H1 (cell line): Measurements from ENCODE around the gene MTURN. TPM values are rescaled to one million over a fixed set of nuclear protein-coding genes. Genes with fewer than 3 reads are reported as not detected.

Experiments used
- CTCF ChIA-PET: fragments of 300-600 bp; sonication (Branson Sonifier 250); formaldehyde crosslinking; loops from one replicate; lab custom pipeline; 2021; ENCODE audit not compliant: partially characterized antibody; lab: Charles Lee
- POLR2A ChIA-PET: fragments of 300-600 bp; sonication (Branson Sonifier 250); formaldehyde crosslinking; loops from one replicate; lab custom pipeline; 2021; ENCODE audit warnings: inconsistent platforms; ENCODE audit not compliant: partially characterized antibody; lab: Charles Lee
- DNase-seq, 2 experiments: peaks; one replicate each; pipeline versions ENCODE4 v3.0.0 to v3.0.0-alpha.2; 2010 to 2022; ENCODE audit warnings: low spot score in 2 of 2, low read depth in 1 of 2, mixed read lengths in 1 of 2
- FAIRE-seq: peaks from 2 replicates; lab custom pipeline; 2011; peaks lifted over from hg19 to GRCh38; lab: Jason Lieb, UNC
- H2AFZ ChIP-seq: 2 replicates; pipeline ENCODE4 v1.8.1; 2012; ENCODE audit warnings: low read length, inconsistent platforms
- H2AK5ac ChIP-seq: 2 replicates; pipeline ENCODE4 v1.6.1; 2013; ENCODE audit warnings: low read depth, low read length
- H2BK120ac ChIP-seq: replicated peaks from 2 replicates; pipeline ENCODE3; 2013; ENCODE audit warnings: low read depth, low read length, inconsistent platforms
- H2BK12ac ChIP-seq: 2 replicates; pipeline ENCODE4 v1.6.1; 2013; ENCODE audit warnings: low read depth, low read length
- H2BK15ac ChIP-seq: 2 replicates; pipeline ENCODE4 v1.6.1; 2013; ENCODE audit warnings: low read length
- H2BK20ac ChIP-seq: 2 replicates; pipeline ENCODE4 v1.6.1; 2013; ENCODE audit warnings: low read length
- H2BK5ac ChIP-seq: 2 replicates; pipeline ENCODE4 v1.6.1; 2013; ENCODE audit warnings: low read depth, low read length
- H3K14ac ChIP-seq: 2 replicates; pipeline ENCODE4 v1.6.1; 2013; ENCODE audit warnings: inconsistent platforms; ENCODE audit not compliant: insufficient read length
- H3K18ac ChIP-seq: 2 replicates; pipeline ENCODE4 v1.6.1; 2013; ENCODE audit warnings: low read length; ENCODE audit errors: extremely low read depth
- H3K23ac ChIP-seq: 2 replicates; pipeline ENCODE4 v1.6.1; 2013; ENCODE audit warnings: inconsistent platforms; ENCODE audit not compliant: insufficient read length
- H3K23me2 ChIP-seq: 2 replicates; pipeline ENCODE4 v1.6.1; 2013; ENCODE audit warnings: low read depth, low read length
- H3K27ac ChIP-seq: 2 replicates; pipeline ENCODE4 v1.6.1; 2011; ENCODE audit warnings: low read depth, low read length, inconsistent platforms
- H3K27me3 ChIP-seq, 4 experiments: replicated peaks in 1 of 4; 1 replicate in 1 of 4; 2 replicates in 3 of 4; pipeline versions ENCODE4 v1.6.1 to v1.8.1; 2011 to 2013; ENCODE audit warnings: low read length in 3 of 4, mild to moderate bottlenecking in 3 of 4, inconsistent platforms in 2 of 4, mixed read lengths in 2 of 4, moderate library complexity in 1 of 4; ENCODE audit not compliant: control insufficient read depth in 3 of 4, insufficient read depth in 3 of 4; ENCODE audit errors: extremely low read depth in 1 of 4
- H3K36me3 ChIP-seq, 4 experiments: 2 replicates each; pipeline versions ENCODE4 v1.6.1 to v1.8.1; 2011 to 2013; ENCODE audit warnings: mild to moderate bottlenecking in 4 of 4, low read length in 3 of 4, moderate library complexity in 2 of 4, control low read depth in 1 of 4, inconsistent platforms in 1 of 4; ENCODE audit not compliant: insufficient read depth in 4 of 4, control insufficient read depth in 2 of 4
- H3K4ac ChIP-seq: replicated peaks from 2 replicates; pipeline ENCODE3; 2013; ENCODE audit warnings: low read length, low read depth, mixed read lengths, inconsistent platforms; ENCODE audit not compliant: insufficient read length
- H3K4me1 ChIP-seq, 4 experiments: replicated peaks in 1 of 4; 1 replicate in 1 of 4; 2 replicates in 3 of 4; pipeline versions ENCODE4 v1.6.1 to v1.8.1; 2011 to 2013; ENCODE audit warnings: low read length in 3 of 4, inconsistent platforms in 2 of 4, mixed read lengths in 1 of 4; ENCODE audit not compliant: insufficient read depth in 4 of 4, control insufficient read depth in 3 of 4
- H3K4me2 ChIP-seq, 2 experiments: 2 replicates each; pipeline versions ENCODE4 v1.6.1 to v1.8.1; 2011 to 2013; ENCODE audit warnings: low read depth in 2 of 2, low read length in 2 of 2, control low read depth in 1 of 2, inconsistent platforms in 1 of 2, mild to moderate bottlenecking in 1 of 2; ENCODE audit not compliant: insufficient read depth in 1 of 2
- H3K4me3 ChIP-seq, 4 experiments: fragments of 200-600, 300-600 bp in 1 of 4; sonication (generic), shearing (Covaris generic), sonication (Bioruptor Twin) in 1 of 4; 2 replicates each; pipeline versions ENCODE4 v1.5.1 to v1.8.1; 2011 to 2016; ENCODE audit warnings: low read length in 4 of 4, low read depth in 3 of 4, control low read depth in 2 of 4, inconsistent platforms in 2 of 4, mild to moderate bottlenecking in 2 of 4, mixed read lengths in 1 of 4, moderate library complexity in 1 of 4; ENCODE audit not compliant: insufficient read depth in 2 of 4; ENCODE audit errors: extremely low read depth in 1 of 4
- H3K56ac ChIP-seq: replicated peaks from 2 replicates; pipeline ENCODE3; 2013; ENCODE audit warnings: low read depth, mild to moderate bottlenecking, mixed read lengths, low read length, inconsistent platforms; ENCODE audit not compliant: insufficient read length
- H3K79me1 ChIP-seq: 2 replicates; pipeline ENCODE4 v1.6.1; 2013; ENCODE audit warnings: low read depth, low read length, control low read depth
- H3K79me2 ChIP-seq, 2 experiments: 2 replicates each; pipeline versions ENCODE4 v1.6.1 to v1.8.1; 2012 to 2013; ENCODE audit warnings: low read length in 2 of 2, mild to moderate bottlenecking in 2 of 2, inconsistent platforms in 1 of 2; ENCODE audit not compliant: insufficient read depth in 2 of 2, control insufficient read depth in 1 of 2
- H3K9ac ChIP-seq, 4 experiments: replicated peaks in 1 of 4; 1 replicate in 1 of 4; 2 replicates in 3 of 4; pipeline versions ENCODE4 v1.6.1 to v1.8.1; 2011 to 2013; ENCODE audit warnings: low read depth in 3 of 4, low read length in 3 of 4, control low read depth in 2 of 4, mild to moderate bottlenecking in 2 of 4, moderate library complexity in 2 of 4, inconsistent platforms in 1 of 4; ENCODE audit errors: extremely low read depth in 1 of 4
- H3K9me3 ChIP-seq, 2 experiments: 2 replicates each; pipeline versions ENCODE4 v1.6.1 to v1.8.1; 2012 to 2013; ENCODE audit warnings: mild to moderate bottlenecking in 2 of 2, moderate library complexity in 2 of 2, control low read depth in 1 of 2, inconsistent platforms in 1 of 2, low read depth in 1 of 2, low read length in 1 of 2, mixed read lengths in 1 of 2; ENCODE audit not compliant: insufficient read depth in 2 of 2
- H4K20me1 ChIP-seq, 2 experiments: replicated peaks in 1 of 2; 2 replicates each; pipeline versions ENCODE3 to v1.8.1; 2011 to 2013; ENCODE audit warnings: inconsistent platforms in 2 of 2, low read length in 2 of 2, mild to moderate bottlenecking in 1 of 2; ENCODE audit not compliant: insufficient read depth in 2 of 2, control insufficient read depth in 1 of 2
- H4K5ac ChIP-seq: 2 replicates; pipeline ENCODE4 v1.6.1; 2013; ENCODE audit warnings: low read length, low read depth, mixed read lengths, inconsistent platforms; ENCODE audit not compliant: insufficient read length
- H4K8ac ChIP-seq: 2 replicates; pipeline ENCODE4 v1.8.0; 2013; ENCODE audit warnings: mild to moderate bottlenecking, moderate library complexity, low read length, inconsistent platforms; ENCODE audit not compliant: insufficient read depth; ENCODE audit errors: extremely low read depth
- H4K91ac ChIP-seq: replicated peaks from 2 replicates; pipeline ENCODE3; 2013; ENCODE audit warnings: low read length, mixed read lengths, inconsistent platforms; ENCODE audit not compliant: insufficient read length
- WGBS, 2 experiments: shearing (Covaris generic) in 1 of 2; methylation state at CpG; one replicate each; pipeline versions ENCODE4 v1.1.6 to v1.1.7; 2013 to 2015; ENCODE audit warnings: low lambda C conversion rate in 2 of 2, mixed read lengths in 2 of 2, inconsistent platforms in 1 of 2, low coverage in 1 of 2, missing lambda C conversion rate in 1 of 2; ENCODE audit not compliant: insufficient replicate concordance in 2 of 2, insufficient coverage in 1 of 2, insufficient read length in 1 of 2; ENCODE audit errors: extremely low coverage in 1 of 2, missing lambda C conversion rate in 1 of 2; 5-methylcytosine and 5-hydroxymethylcytosine counted together
- polyA plus RNA-seq, 7 experiments: library from polyadenylated mRNA; depleted of rRNA in 3 of 7; stranded (reverse) in 5 of 7; unstranded in 2 of 7; fragments of >200 nt in 5 of 7; fragments of 200-250 nt in 2 of 7; gene quantifications; 1 replicate in 5 of 7; 2 replicates in 1 of 7; 4 replicates in 1 of 7; pipeline versions ENCODE4 v1.2.1 to v1.2.3, GENCODE V29; 2011 to 2013; ENCODE audit warnings: missing spikeins in 2 of 7, mixed read lengths in 2 of 7
- total RNA-seq: library from RNA; stranded (reverse); fragmentation: NEBNext Ultra II Directional; extraction: Animal tissue kit (Norgen Biotek cat#: 25700); gene quantifications from 2 replicates; pipeline ENCODE4 v1.2.1, GENCODE V29; 2021

The MTURN gene
- total and polyA plus RNA-seq, 2 of the 8 experiments (the other 6 are each of a cell fraction or from before 2014, with no cell fraction given): 2.6 to 5.8 TPM

GRCh38 chr7:30167901-30168300 lies 33.1 kb downstream of the MTURN start:
- FAIRE-seq: no peak

More at GRCh38 chr7:30167901-30168300, 33.1 kb downstream of the MTURN start:
- peak overlapping the region; percentile 35 for H2BK20ac ChIP-seq
- 87% methylated on average over 6 of the region's 6 CpGs; no CpG with 5 or more reads in 1 of the 2 experiments for WGBS, 2 experiments
- H3K27ac ChIP-seq: no peak overlapping the region
- H4K5ac ChIP-seq: no peak overlapping the region
- H4K91ac ChIP-seq: no peak overlapping the region
- ChIA-PET CTCF (interaction anchor here (0.8 to 1.5 kb wide), 5 partner anchors 36 to 397 kb away, joined by 3 to 7 read pairs (median 4); no protein-coding TSS in a partner anchor), POLR2A (interaction anchor here (1.4 kb wide), 1 partner anchor 58 kb away, joined by 3 read pairs; no protein-coding TSS in a partner anchor)
- peaks cover 8 to 25% (median 23%) of the 10 kb centered on the region in 4 experiments for H3K4me1 ChIP-seq
- peak overlapping the region; percentile 30; the same call in 1 of the 2 replicates for H2AK5ac ChIP-seq
- no peak overlapping the region for H3K4me3 ChIP-seq
- no peak overlapping the region for H3K9ac ChIP-seq
- no peak overlapping the region for H2BK5ac ChIP-seq
- no peak overlapping the region for H3K23ac ChIP-seq
- no peak overlapping the region for H2AFZ ChIP-seq
- H3K23me2 ChIP-seq: no peaks in the 10 kb centered on the region; the same call in 1 of the 2 replicates
- H4K8ac ChIP-seq: no peak overlapping the region
- H3K79me2 ChIP-seq: no peaks in the 10 kb centered on the region
- no peaks in the 10 kb centered on the region for H3K36me3 ChIP-seq
- H2BK120ac ChIP-seq: no peak overlapping the region
- peak overlapping the region; percentile 89; the same call in 1 of the 2 replicates for H2BK15ac ChIP-seq
- no peak overlapping the region for H3K18ac ChIP-seq
- peak overlapping the region in 1 of 2 experiments; percentile 53; a peak in 1 of 4 replicates for H3K4me2 ChIP-seq
- H3K79me1 ChIP-seq: no peaks in the 10 kb centered on the region
- H2BK12ac ChIP-seq: peak overlapping the region; percentile 90
- H3K9me3 ChIP-seq: no peaks in the 10 kb centered on the region
- H3K27me3 ChIP-seq: peaks cover 0 to 12% (median 7%) of the 10 kb centered on the region in 4 experiments; a peak in 5 of 7 replicates
- H3K4ac ChIP-seq: no peak overlapping the region
- no peak overlapping the region for H3K56ac ChIP-seq
- peaks cover 0 to 2% of the 10 kb centered on the region in 2 experiments for H4K20me1 ChIP-seq
- H3K14ac ChIP-seq: no peak overlapping the region
- DNase-seq: no peak
